ENCODE data around the gene DCTN4.

GRCh38 chr5:150729859-150730258 is 29.0 kb downstream of the DCTN4 start:
- no peak for TF ChIP-seq POLR2A (IDR thresholded peaks at IDR 0.05; ENCODE audit: low read length)
- TF ChIP-seq GATA1 (IDR thresholded peaks at IDR 0.05; ENCODE audit: low read depth, low read length) = no peak

Data from erythroblast (primary cell).